Mucosa of stomach (tissue), 1 donor: ENCODE results near the gene GGT6.

ENCODE experiments used
- H3K27me3 ChIP-seq: one replicate; pipeline ENCODE4 v1.7.0; 2013; ENCODE audit warnings: mild to moderate bottlenecking, low read length; ENCODE audit not compliant: control insufficient read depth, insufficient read depth
- H3K36me3 ChIP-seq: one replicate; pipeline ENCODE4 v1.7.0; 2013; ENCODE audit warnings: low read length; ENCODE audit not compliant: control insufficient read depth, insufficient read depth
- H3K4me1 ChIP-seq: one replicate; pipeline ENCODE4 v1.7.0; 2013; ENCODE audit warnings: mild to moderate bottlenecking, low read length; ENCODE audit not compliant: control insufficient read depth, insufficient read depth
- H3K4me3 ChIP-seq: one replicate; pipeline ENCODE4 v1.7.0; 2013; ENCODE audit warnings: low read length
- H3K9ac ChIP-seq: one replicate; pipeline ENCODE4 v1.7.0; 2013; ENCODE audit warnings: mild to moderate bottlenecking, low read length, moderate library complexity
- H3K9me3 ChIP-seq: one replicate; pipeline ENCODE4 v1.7.0; 2013; ENCODE audit warnings: mild to moderate bottlenecking, low read length, moderate library complexity; ENCODE audit not compliant: control insufficient read depth
- donor health status: Pancreatic carcinoma.

GGT6 gene

DNA sequence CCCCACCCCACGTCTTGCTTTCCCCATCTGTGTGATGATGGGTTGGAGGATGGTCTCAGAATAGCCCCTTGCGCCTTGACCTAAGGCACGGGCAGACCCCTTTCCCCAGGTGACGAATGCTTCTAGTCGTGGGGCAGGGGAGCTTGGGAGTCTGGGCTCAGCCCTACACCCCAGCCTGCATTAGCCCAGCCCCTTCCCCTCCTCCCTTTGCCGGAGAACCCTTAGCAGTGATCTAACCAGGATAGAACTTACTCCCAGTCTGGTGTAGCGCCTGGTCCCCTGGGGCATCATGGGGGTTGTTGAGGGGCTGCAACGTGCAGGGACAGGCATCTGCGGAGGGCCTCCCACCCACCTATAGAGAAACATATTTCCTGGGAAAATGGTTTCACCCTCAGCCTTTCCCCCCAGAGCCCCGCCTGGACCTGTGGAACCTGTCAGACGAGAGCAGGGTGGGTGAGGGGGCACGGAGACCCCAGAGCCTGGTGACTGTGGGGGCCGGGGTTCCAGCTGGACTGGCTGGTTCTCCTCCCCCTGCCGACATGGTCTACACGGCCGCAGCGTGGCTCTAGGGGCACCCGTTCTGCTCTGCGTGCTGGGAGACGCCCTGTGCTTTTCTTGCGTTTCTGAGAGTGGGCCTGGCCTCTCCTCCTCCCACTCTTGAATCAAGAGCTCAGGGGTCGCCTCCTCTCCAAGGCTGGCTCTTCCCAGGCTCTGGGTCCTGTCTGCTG, 28.7 kb upstream of the GGT6 start:
- Histone ChIP-seq H3K9me3 (no peaks in the 10 kb centered on the region), H3K4me1 (peaks cover 8% of the 10 kb centered on the region), H3K4me3 (no peak overlapping the region), H3K9ac (no peak overlapping the region), H3K36me3 (no peaks in the 10 kb centered on the region), H3K27me3 (peaks cover 20% of the 10 kb centered on the region)

DNA sequence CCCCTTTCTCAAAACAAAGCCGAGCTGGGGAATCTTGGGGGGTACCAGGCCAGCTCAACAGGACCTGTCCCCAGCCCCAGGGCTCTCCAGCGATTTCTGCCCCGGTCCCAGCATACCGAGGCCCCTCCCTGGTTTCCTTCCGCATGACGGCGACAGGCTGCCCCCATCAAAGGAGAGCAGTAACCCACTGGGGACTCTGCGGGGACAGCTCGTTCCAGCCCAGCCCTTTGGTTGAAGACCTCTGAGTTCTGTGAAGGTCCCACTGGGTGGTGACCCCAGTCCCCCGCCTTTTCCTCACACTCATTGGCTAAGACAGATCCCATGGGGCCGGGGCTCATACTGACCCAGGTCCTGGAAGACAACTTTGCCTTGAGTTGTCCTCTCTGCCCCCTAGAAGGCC, 28.0 kb upstream of the GGT6 start:
- no peaks in the 10 kb centered on the region for H3K9me3 ChIP-seq
- H3K9ac ChIP-seq = no peak overlapping the region
- no peaks in the 10 kb centered on the region for H3K36me3 ChIP-seq
- peaks cover 14% of the 10 kb centered on the region for H3K4me1 ChIP-seq
- peaks cover 27% of the 10 kb centered on the region for H3K27me3 ChIP-seq
- H3K4me3 ChIP-seq = no peak overlapping the region

DNA sequence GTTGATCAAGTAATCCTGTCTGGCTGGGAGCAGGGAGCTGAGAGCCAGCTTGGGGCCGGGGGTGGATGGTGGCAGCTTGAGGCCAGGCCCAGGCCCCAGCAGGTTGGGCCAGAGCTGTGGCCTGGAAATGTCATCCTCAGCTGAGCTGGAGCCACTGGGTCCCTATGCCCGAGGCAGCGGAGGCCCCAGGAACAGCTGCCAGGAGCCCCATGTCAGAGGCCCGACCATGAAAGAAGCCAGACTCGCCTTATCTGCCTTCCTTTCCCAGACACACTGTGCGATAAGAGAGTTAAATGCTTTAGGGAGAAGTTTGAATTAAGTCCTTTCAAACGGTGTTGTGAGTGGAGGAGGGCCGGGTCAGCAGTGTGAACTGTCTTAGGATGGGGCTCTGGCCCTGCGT, 27.4 kb upstream of the GGT6 start:
- Histone ChIP-seq H3K4me3 (no peak overlapping the region), H3K36me3 (no peaks in the 10 kb centered on the region), H3K27me3 (peaks cover 33% of the 10 kb centered on the region), H3K9ac (no peak overlapping the region), H3K4me1 (peaks cover 14% of the 10 kb centered on the region), H3K9me3 (no peaks in the 10 kb centered on the region)

DNA sequence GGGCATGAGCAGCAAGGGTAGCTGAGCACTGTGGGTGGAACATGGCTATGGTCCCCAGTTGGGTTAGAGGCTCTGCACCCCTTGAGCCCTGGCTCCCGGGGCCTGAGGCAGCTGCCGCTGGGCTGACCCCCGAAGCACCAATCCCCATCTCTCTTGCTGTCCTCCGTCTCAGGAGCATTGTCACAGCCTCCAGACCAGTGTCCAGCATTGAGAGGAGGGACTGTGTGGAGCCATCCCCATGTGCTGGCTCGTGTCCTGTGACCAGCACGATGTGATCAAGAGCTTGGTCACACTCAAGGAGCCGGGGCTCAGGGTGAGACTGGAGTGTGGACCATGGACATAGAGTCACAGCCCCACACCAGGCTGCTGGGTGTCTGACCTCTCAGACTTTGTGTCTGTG, 26.8 kb upstream of the GGT6 start:
- H3K9ac ChIP-seq = no peak overlapping the region
- no peaks in the 10 kb centered on the region for H3K36me3 ChIP-seq
- H3K27me3 ChIP-seq = peaks cover 39% of the 10 kb centered on the region
- no peak overlapping the region for H3K4me3 ChIP-seq
- peaks cover 14% of the 10 kb centered on the region for H3K4me1 ChIP-seq
- H3K9me3 ChIP-seq = no peaks in the 10 kb centered on the region

DNA sequence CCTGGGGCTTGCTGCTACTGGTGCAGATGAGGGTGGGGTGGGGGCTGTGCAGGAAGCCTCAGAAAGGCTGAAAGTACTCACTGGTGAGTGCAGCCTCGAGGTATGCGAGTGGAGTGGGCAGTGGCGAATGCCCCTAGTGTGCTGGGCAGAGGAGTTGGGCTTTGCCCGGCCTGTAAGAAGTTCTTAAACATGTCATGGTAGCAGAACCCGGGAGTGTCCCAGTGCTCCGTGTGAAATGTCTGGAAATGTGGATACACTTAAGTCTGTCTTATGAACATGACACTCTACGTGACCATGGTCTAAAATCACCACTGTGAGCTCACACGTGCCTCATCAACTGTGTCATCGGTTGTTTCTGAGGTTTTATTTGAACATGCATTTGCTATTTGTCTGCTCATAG, 25.7 kb upstream of the GGT6 start:
- no peak overlapping the region for H3K4me3 ChIP-seq
- peaks cover 14% of the 10 kb centered on the region for H3K4me1 ChIP-seq
- H3K36me3 ChIP-seq = no peaks in the 10 kb centered on the region
- H3K27me3 ChIP-seq = peaks cover 49% of the 10 kb centered on the region
- H3K9me3 ChIP-seq = no peaks in the 10 kb centered on the region
- H3K9ac ChIP-seq = no peak overlapping the region

DNA sequence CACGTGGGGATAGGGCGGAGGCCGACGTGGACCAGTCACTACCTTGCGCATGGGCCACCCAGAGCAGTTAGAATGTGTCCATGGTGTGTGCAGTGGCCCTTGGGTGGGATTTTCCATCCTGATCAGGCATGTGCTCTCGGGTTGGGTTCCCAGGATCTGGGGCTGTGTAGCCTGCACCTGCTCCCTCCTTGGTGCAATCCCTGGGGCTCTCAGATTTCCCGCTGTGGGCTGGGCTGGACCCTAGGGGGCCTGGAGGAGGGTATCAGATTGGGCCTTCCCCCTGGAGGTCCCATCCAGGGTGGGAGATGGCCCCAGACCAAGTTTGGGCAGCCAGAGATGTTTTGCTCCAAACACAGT, 25.2 kb upstream of the GGT6 start:
- Histone ChIP-seq H3K9ac (no peak overlapping the region), H3K36me3 (no peaks in the 10 kb centered on the region), H3K27me3 (peaks cover 49% of the 10 kb centered on the region), H3K4me1 (peaks cover 14% of the 10 kb centered on the region), H3K9me3 (no peaks in the 10 kb centered on the region), H3K4me3 (no peak overlapping the region)

DNA sequence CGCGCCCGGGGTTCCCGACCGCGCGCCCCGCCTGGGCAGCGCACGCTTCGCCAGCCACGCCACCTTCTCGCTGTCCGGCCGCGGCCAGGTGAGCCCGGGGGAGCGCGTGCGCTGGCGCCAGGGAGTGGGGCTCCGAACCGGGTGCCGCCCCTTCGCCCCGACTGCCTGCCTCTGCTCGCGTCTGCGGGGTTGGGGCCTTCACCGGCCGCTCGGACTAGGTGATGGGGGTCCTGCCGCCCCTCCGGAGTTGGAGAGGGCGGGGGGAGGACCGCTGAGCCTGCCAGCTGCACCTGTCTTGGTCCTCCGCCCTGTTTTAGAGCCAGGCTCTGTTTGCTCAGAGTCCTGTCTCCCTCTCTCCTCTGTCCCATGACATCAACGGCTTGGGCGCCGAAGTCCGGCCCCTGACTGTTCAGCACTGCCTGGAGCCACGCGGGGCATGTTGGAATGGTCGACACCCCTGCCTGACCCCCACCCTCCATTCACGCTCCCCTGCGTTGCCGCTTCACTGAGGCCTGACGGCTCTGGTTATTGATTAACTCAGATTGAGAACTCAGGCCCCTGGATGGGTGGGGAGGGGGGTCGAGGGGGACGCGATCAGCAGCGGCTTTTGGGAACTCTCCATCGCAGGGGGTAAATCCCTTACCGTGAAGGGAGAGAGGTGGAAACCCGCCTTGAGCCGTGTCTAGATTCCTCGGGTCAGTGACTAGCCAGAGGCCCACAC, 24.7 kb upstream of the GGT6 start:
- Histone ChIP-seq H3K9ac (no peak overlapping the region), H3K4me3 (no peak overlapping the region), H3K36me3 (no peaks in the 10 kb centered on the region), H3K4me1 (peaks cover 14% of the 10 kb centered on the region), H3K27me3 (peaks cover 51% of the 10 kb centered on the region), H3K9me3 (no peaks in the 10 kb centered on the region)

DNA sequence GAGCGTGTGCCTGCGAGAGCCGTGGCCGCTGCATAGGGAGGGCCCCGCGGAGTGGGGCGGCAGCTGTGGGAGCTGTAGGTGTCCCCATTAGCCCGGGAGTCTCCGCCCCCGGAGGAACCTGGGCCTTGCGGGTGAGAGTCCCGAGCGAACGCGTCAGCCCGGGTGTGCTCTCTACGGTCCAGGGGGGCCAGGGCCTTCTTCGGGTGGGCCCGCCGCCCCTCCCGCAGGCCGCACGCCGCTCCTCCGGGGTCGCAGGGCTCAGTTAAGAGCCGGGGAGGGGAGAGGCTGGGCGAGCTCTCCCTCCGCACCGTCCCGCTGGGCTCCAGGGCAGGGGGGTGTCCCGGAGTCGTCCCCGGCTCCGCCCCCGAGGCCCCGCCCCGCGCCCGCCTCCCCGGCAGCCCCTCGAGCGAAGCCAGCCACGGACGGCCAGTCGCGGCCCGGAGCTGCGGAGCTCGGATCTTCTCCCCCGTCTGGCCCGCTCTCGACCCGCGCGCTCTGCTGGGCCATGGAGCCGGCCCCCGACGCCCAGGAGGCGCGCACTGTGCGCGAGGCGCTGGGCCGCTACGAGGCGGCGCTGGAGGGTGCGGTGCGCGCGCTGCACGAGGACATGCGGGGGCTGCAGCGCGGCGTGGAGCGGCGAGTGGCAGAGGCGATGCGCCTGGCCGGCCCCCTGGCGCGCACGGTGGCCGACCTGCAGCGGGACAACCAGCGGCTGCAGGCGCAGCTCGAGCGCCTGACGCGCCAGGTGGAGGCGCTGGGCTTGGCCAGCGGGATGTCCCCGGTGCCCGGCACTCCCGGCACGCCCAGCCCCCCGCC, 23.9 kb upstream of the GGT6 start, which contains the start of gene SMTNL2:
Gene SMTNL2 (plus strand): TSS at position 429 of the 816 bp plus-strand sequence. CDS start 77 bp downstream, at position 506.
- Histone ChIP-seq H3K4me1 (peaks cover 14% of the 10 kb centered on the region), H3K9ac (no peak within 1 kb of the TSS), H3K4me3 (no peak within 1 kb of the TSS), H3K9me3 (no peaks in the 10 kb centered on the region), H3K27me3 (peaks cover 53% of the 10 kb centered on the region), H3K36me3 (no peaks in the 10 kb centered on the region)

DNA sequence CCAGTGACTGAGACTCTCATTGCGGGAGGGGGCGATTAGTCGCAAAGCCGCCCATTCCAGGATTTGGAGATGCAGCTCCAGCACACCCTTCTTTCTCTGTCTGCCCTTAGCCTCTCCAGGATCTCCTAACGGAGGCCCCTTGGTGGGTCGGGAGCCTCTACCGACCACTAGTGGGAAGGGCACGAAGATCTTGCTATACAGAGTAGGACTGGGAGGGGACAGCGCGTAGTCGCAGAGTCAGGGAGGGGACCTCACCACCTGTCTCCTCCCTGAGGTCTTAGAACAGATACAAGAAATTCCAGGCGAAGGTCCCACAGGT, 23.4 kb upstream of the GGT6 start:
- Histone ChIP-seq H3K4me3 (no peak overlapping the region), H3K9me3 (no peaks in the 10 kb centered on the region), H3K36me3 (no peaks in the 10 kb centered on the region), H3K9ac (no peak overlapping the region), H3K4me1 (peaks cover 14% of the 10 kb centered on the region), H3K27me3 (peaks cover 53% of the 10 kb centered on the region)

DNA sequence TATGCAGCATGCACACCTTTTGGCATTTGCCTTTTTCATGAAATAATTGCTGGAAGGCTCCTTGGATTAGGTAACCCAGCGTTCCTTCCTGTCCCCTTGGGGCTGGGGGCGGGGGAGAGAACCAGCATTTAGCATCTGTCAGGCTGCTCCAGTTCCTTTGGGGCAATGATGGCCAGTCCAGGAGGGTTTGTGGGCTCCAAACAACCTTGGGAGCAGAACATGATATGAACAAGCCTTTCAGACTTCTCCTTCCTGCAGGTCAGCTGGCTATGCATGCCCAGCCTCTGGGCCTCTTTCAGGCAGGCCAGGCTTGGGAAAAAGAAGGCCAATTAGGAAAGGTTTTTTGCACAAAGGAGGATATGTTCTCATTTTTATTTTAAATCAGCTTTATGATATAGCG, 22.8 kb upstream of the GGT6 start:
- Histone ChIP-seq H3K9me3 (no peaks in the 10 kb centered on the region), H3K4me3 (no peak overlapping the region), H3K9ac (no peak overlapping the region), H3K27me3 (peaks cover 53% of the 10 kb centered on the region), H3K4me1 (peaks cover 14% of the 10 kb centered on the region), H3K36me3 (no peaks in the 10 kb centered on the region)

DNA sequence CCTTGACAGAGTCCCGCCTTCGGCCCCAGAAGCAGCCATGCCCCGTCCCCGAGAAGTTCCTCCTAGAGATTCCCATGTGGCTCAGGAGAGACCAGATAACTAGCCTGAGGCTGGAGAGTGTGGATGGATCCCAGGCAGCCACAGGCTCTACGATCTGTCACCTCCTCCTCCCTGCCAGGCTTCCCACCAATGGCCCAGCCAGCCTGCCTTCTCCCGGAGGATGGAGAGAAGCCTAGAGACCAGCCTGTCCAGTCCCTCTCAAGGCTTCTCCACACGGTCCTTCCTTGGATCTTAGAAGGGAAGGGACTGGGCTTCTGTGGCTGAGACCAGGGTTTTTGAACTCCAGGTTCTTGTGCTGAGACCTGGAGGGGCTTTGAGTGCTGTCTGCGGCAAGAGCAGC, 22.3 kb upstream of the GGT6 start:
- no peak overlapping the region for H3K9ac ChIP-seq
- H3K9me3 ChIP-seq = no peaks in the 10 kb centered on the region
- H3K4me1 ChIP-seq = peaks cover 14% of the 10 kb centered on the region
- H3K4me3 ChIP-seq = no peak overlapping the region
- no peaks in the 10 kb centered on the region for H3K36me3 ChIP-seq
- peaks cover 53% of the 10 kb centered on the region for H3K27me3 ChIP-seq

DNA sequence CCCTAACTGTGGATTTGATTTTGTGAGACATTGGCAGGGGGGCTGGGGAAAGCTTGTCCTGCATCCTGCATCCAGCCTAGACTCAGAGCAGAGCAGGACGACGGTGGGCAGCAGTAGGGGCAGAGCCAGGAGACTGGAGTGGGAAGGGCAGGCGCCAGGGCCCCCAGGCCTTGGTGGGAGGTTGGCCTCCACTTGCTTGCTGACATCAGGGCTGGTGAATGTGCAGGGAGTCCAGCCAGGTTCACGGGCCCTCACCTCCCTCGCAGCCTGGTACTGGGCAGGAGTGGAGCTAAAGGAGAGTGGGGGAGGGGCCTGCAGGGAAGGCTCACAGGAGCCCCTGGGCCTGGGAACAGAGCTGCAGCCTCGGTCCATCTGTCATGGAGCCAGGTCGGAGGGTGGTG, 21.7 kb upstream of the GGT6 start:
- no peak overlapping the region for H3K9ac ChIP-seq
- no peaks in the 10 kb centered on the region for H3K9me3 ChIP-seq
- no peaks in the 10 kb centered on the region for H3K36me3 ChIP-seq
- peaks cover 14% of the 10 kb centered on the region for H3K4me1 ChIP-seq
- peaks cover 56% of the 10 kb centered on the region for H3K27me3 ChIP-seq
- no peak overlapping the region for H3K4me3 ChIP-seq
